Embryonic facial prominence (tissue), 1 donor: ENCODE measurements around the gene AMIGO3.
"Not testable (repeated sequence)": the region's sequence is repeated elsewhere in the genome, so short reads cannot be mapped to it uniquely, and the experiment has no call there.

ENCODE experiments used
- DNase-seq: peaks from one replicate; pipeline ENCODE4 v3.0.0-alpha.2; 2016; ENCODE audit errors: extremely low spot score

Gene AMIGO3

DNA sequence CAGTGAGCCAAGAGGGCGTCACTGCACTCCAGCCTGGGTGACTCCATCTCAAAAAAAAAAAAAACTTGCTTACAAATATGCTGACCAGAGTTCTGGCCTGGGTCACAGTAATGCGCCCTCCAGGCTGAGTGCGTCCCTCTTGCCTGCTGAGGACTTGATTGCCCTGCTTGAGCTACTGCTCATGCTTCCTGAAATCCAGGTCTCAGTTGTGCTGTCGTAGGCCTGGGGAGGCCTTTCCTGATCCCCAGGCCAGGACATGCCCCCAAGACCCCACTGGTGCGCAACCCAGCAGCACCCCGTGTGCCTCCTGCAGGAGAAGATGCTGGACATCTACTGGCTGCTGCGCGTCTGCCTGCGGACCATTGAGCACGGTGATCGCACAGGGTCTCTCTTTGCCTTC lies 7.3 kb downstream of the AMIGO3 start:
- no peak for DNase-seq

DNA sequence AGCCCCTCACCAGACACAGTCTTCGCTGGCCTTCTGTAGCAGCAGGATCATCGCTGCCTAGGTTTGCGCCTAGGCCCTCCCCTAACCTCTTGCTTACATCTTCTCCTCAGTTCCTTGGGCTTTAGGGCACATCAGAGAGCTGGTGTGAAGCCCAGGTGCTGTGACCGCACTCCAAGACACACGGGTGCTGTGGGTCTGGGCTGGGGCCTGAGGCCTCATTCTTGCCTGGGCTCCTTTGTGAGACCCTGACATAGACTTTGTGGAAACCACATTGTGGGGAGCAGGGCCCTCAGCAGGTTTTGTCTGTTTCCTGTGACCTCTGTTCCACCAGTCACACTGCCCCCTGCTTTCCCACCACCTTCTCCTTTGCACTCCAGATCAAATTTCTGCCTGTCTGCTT lies 8.0 kb downstream of the AMIGO3 start:
- DNase-seq: no peak

DNA sequence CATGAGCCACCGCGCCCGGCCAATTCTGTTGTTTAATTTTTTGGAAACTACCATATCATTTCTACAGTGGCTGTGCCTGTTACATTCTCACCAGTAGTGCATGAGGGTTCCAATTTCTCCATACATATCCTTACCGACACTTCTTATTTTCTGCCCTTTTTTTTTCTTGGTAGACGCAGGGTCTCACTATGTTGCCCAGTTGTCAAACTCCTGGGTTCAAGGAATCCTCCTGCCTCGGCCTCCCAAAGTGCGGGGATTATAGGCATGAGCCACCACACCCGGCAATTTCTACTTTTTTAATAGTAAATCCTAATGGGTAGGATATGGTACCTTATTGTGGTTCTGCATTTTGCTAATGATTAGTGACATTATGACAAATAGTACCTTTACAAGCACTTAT lies 9.6 kb downstream of the AMIGO3 start:
- DNase-seq: no peak

DNA sequence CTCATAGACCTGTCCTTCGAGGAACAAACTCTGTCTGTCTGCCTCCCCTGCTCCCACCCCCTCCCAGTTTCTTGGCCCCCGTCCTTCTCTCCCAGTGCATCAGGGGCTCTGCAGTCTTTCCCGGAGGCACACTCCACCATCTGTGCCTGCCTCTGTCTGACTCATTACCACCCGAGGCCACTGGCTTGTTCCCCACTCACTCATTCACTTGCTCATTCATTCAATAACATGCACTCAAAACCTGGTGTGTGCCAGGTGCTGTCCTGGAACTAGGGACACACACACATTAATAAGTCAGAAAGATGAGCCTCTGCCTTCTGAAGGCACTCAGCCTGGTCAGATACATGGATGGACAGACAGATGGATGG lies 12.4 kb downstream of the AMIGO3 start:
- no peak for DNase-seq

DNA sequence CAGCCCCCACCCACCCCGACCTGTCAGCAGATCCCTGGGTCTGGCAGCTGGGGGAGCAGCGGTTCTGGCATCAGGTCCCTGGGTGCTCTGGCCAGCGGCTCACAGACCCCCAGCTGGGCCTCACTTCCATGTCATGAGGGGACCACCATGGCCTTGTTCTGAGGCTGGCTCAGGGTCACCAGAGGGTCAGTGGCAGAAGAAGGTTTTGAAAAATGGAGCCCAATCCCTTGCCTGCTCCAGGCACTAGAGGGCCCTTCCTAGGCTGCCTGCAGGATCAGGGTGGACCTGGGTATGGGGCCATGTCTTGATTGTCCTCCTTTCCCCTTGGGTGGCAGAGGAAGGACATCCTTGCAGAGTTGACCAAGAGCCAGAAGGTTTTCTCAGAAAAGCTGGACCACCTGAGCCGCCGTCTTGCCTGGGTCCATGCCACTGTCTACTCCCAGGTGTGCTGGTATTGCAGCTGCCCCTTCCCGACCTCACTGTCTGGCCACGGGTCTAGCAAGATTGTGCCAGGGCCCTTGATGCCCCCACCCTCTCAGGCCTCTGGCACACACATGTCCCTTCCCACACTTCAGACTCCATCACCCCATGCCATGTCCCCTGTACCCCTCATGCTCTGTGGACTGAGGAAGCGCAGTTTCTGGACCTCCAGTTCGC lies 12.9 kb downstream of the AMIGO3 start:
- DNase-seq: no peak

DNA sequence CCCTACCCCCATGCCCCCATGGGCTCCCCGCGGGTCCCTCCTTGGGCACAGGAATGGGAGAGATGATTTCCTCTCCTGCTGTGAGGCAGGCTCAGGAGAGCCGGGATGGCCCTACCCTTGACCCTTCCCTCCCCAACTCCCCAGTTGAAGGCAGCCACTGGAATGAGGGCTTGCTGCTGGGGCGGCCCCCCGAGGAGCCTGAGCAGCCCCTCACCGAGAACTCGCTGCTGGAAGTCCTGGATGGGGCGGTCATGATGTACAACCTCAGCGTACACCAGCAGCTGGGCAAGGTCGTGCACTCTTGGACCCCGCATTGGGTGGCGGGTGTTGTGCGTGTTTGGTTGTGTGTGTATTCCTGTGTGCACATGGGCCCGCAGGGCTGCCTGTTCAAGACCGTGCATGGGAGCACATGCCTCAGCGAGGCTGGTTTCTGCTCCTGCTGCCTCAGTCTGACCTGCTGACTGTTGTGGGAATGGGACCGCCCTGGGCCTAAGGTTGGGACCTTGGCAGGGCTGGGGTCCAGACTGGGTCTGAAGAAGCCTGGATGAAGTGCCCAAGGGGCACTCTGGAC lies 14.0 kb downstream of the AMIGO3 start:
- DNase-seq: no peak

DNA sequence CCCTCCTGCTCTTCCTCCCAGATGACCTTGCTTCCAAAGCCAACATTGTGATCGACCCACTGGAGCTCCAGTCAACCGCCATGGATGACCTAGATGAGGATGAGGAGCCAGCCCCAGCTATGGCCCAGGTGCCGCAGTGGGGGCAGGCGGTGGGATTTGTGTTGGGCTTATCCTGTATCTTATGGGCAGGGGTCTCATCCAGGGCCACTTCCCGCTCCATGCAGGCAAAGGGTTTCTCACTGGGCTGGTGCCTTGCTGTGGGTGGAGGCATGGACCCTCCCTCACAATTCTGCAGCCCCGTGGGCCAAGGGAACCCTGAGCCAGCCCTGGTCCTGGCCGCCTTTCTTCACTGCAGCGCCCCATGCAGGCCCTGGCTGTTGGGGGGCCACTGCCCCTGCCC lies 14.9 kb downstream of the AMIGO3 start:
- no peak for DNase-seq

DNA sequence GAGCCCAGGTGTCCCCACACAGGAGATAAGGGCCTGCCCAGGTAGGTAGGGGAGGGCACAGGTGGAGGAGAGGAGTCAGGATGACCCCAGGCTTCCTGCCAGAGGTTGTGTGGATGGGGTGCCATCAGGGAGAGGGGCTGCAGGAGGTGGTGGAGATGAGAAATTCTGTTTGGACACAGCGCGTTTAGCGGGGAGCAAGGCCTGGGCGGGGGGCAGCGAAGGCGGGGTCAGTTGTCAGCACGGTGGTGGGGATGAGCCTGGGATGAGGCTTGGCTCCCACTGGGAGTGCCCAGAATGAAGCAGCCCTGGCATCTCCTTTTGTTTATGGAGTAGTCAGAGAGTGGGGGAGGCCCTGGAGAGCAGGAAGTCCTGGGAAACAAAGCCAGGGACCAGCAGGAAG lies 15.5 kb downstream of the AMIGO3 start:
- DNase-seq: no peak

DNA sequence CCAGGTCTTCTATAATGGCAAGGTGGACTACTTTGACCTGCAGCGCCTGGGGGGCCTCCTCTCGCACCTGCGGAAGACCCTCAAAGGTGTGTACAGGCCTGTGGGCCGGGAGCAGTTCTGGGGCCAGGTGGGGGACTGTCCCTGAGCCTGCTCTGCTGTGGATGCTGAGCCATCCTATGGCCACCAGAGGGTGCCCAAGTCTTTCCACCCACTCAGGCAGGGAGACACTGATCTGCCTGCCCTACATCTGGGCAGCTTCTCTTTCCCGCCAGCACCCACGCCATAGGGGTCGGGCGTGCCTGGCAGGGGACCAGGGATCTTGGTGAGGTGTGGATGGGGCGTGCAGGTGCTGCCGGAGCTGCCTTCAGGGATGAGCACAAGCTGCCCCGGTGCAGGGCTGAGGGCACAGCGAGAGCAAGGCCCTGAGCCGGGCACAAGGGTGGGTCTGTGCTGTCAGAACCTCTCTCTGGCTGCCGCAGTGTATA lies 16.0 kb downstream of the AMIGO3 start:
- DNase-seq: no peak

DNA sequence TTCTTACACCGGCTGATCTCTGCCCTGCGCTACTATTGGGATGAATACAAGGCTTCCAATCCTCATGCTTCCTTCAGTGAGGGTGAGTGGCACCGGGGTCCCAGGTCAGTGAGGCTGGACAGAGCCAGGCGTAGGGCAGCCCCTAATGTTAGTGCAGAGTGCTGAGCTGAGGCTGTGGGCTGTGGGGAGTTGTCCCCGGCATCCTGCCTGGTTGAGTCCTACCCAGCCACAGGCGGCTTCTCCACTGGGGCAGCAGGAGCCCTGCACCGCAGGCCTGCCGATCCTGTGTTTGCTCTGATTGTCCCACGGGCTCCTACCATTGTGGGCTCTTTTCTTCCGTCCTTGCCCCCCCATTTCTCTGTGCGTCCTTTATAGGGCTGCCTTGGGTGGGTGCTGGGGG lies 16.8 kb downstream of the AMIGO3 start:
- DNase-seq: no peak

DNA sequence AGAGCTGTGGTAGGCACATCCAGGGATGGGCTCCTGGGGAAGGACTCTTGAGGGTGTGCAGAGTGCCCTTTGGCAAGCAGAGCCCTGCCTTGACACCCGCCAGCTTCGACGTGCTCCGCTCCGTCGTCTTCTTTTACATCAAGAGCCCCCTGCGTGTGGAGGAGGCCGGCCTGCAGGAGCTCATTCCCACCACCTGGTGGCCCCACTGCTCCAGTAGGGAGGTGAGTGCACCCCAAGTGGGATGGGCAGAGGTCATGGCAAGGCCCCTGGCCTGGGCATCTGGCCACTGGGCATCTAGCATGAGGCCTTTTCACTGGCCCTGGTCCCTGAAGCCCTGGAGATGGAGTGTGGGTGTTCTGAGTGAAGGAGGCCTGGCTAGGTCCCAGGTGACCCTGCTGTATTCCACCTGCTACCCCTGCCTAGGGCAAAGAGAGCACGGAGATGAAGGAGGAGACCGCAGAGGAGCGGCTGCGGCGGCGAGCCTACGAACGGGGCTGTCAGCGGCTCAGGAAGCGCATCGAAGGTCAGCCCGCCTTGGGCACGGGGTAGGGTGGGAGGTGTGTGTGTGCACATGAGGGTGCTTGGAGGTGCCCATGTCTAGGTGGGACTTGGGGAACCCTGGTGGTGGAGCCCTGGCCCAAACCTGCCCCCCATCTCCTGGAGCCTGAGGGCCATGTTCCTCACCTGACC lies 18.0 kb downstream of the AMIGO3 start:
- DNase-seq: no peak

DNA sequence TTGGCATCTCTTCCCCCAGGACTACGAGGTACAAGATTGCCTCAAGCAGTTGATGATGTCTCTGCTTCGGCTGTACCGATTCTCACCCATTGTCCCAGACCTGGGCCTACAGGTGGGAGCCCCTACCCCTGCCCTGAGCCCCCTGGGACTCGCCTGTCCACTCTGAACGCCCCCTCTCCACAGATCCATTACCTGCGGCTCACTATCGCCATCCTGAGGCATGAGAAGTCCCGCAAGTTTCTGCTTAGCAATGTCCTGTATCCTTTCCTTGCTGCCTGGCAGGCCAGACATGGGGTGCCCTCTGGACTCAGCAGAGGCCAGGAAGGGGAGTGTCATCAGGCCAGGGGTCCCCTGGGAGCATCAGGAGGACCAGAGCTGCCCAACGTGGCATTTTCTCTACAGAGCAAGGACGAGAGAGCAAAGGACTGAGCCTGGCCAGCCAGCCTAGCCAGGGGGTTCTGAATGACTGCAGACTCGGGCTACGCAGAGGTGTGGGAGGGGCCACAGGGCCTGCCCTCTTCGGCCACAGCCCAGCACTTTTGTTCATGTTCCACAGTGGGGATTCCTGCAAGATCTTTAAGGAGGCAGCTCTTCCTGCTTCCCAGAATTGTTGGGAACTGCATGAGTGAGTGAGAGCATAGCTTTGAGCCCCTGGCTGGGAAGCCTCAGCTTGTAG lies 18.9 kb downstream of the AMIGO3 start:
- DNase-seq: no peak

DNA sequence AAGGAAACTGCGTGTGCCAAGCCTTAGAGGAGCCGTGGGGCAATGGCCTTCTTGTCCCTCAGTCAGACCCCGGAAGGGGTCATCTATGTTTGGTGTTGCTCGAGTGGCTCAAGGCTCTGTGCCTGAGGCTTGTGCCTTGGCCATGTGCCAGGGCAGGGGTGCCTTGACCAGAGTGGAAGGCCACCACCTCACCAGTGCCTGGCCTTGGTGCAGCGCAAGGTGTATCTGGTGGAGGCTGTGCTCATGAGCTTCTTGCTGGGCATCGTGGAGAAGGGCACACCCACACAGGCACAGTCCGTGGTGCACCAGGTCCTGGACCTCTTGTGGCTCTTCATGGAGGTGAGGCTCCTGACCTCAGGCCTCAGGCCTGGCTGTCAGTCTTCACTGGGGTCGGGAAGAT lies 19.5 kb downstream of the AMIGO3 start:
- no peak for DNase-seq

DNA sequence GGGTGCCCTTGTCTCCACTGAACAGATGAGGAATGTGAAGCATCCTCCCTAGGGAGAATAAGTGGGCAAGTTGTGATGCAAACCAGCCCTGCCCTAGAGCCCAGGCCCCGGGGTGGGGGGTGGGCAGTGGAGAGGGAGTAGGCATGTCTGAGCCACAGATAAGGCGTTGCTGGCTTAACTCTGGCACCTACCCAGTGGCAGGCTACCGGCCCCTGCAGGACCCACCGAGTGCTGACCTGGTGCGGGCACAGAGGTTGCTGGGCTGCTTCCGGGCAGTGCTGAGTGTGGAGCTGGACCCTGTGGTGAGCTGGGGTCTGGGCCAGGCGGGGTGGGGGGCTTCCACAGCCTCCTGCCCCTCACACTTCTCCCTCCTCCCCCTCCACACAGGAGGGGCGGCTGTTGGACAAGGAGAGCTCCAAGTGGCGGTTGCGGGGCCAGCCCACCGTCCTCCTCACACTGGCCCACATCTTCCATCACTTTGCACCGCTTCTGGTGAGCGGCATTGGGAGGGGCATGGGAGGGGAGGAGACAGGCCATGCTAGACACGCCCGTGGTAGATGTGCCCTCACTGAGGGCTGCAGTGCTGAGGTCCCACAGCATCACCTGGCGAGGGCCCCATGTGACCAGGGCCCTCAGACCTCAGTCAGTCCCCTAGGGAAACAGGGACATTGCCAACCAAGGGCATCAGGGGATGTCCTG lies 20.1 kb downstream of the AMIGO3 start:
- DNase-seq: no peak

DNA sequence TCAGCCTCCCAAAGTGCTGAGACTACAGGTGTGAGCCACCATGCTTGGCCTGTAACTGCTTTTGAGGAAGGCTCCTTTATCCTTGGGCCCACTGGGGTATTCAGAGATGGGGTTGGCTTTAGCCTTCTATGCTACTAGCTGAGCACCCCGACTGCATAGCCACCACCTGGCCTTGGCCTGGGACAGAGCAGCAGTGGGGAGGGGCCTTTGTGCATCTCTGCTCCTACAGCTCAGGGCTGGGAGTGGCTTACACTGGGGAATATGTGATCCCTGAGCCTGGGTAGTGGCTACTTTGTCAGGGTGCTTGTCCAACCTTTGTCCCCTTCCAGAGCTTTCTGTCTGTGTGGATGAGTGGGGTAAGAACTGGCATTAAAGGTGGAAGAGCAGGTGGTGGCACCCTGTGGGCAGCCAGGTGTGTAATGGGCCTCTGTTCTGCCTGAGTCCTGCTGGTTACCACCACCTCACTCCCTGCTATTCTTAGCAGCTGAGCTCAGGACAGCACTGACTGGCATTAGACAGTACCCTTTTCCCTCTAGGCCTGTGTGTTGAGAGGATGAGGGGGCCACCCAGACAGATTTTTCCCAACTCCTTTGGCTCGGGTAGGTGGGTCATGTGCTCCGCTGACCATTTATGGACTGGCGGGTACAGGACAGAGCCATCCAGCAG lies 24.0 kb downstream of the AMIGO3 start:
- DNase-seq: not testable (repeated sequence)

DNA sequence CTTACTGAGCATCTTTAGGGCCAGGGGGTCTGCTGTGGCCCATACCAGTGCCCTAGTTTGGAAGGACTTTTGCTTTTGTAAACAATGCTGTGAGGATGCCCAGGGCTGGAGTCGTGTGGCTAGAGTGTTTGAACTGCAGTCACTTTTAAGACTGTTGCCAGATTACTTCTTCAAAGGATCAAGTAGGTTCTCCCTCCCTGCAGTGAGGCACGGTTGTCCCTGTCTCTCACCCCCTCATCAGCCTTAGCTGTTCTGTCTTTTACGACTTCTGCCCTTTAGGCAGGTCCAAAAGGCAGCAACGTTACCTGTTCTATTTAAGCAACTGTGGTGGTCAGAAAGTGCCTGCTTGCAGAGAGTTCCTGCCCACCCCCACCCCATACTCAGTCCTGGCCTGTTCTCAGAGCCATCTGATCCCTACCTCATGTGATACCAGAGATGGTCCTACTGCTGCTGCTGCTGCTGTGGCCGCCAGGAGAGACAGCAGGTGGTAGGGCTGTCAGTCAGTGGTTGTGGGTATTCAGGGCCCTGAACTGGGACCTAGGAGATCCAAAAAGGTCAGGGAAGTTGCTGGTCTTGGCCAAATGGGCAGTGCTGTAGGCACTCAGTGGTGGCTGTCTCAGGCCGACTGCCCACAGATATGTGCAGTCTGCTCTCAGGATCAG lies 24.9 kb downstream of the AMIGO3 start:
- DNase-seq: not testable (repeated sequence)

DNA sequence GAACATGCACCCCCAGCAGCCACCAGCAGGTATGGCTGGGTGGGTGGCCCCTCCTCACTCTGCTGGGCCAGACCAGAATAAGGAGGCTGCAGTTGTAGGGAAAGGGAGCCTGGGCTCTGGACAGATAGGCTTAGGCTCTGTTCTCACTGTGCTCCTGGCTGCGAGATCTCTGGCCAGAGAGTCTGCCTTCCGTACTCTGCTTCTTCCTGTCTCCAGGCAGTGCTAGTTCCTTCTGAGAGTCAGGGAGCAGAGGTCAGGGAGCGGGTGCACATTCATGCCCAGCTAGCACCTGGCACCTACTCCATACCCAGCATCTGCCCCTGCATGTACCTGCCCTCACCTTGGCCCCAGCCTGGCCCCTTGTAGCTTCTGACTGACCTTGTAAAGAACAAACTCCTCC lies 28.0 kb downstream of the AMIGO3 start:
- not testable (repeated sequence) for DNase-seq

DNA sequence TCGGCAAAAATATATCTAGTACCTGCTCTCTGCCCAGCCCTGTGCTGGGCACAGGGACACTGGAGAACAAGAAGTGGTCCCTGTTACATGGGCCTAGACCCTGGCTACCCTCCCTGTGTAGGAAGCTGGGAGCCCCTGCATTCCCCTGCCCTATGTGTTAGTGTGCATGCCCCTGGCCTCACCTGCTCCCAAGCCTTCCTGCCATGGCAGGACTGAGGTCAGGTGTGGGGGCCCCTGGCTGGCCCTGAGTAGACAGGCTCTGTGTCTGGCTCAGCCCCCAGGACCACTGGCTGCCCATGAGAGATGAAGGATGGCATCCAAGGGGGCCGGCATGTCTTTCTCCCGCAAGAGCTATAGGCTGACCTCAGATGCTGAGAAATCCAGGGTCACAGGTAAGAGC lies 28.6 kb downstream of the AMIGO3 start:
- DNase-seq: not testable (repeated sequence)

DNA sequence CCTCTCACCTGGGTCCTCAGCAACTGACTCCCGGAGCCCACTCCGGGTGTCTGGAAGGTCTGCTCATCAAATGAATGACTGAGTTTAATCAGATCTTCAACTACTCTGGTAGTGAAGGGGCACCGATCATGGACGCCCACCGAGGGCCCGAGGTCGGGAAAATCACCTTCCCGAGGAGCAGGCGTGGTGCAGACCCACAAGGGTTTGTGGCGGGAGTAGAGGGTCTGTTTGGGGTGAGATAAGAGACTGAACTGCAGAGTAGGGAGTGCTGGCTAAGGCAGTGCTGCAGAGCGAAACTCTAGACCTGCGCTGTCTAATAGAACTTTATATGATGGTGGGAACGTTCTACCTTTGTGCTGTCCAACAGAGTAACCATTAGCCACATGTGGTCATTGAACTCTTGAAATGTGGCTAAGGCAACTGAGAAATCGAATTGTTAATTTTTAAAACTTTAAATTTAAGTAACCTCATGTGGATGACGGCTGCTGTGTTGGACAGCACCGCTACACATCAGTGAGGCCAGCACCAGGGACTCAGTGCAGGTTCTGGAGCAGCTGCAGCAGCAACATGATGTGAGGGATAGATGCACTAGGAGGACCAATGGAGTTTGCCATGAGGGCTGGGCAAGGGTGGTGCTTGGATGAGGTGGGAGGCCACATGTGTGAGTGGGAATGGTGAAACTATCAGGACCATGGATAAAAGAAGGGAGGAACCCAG lies 29.4 kb downstream of the AMIGO3 start:
- not testable (repeated sequence) for DNase-seq
